GM19023 (cell line): Measurements from ENCODE around the gene CBLL1.

Experiments
- ATAC-seq: cut with Tn5 transposase; IDR thresholded peaks from one replicate; pipeline ENCODE4 v1.9.1; 2021; ENCODE audit warnings: mild to moderate bottlenecking, moderate library complexity; ENCODE audit not compliant: unreplicated experiment

The CBLL1 gene

GRCh38 chr7:107742678-107743566 lies 1.0 kb upstream of the CBLL1 start:
- peak; percentile 39 for ATAC-seq

GRCh38 chr7:107744345-107744750 lies 406 bp downstream of the CBLL1 start:
- ATAC-seq, result peak; percentile 37

- ATAC-seq, result no peak
Observed at GRCh38 chr7:107746006-107746405, 2.1 kb downstream of the CBLL1 start.

GRCh38 chr7:107751113-107751512 lies 7.2 kb downstream of the CBLL1 start:
- ATAC-seq, result no peak

GRCh38 chr7:107754642-107755041 lies 10.7 kb downstream of the CBLL1 start:
- ATAC-seq, result no peak

GRCh38 chr7:107758667-107759066 lies 14.7 kb downstream of the CBLL1 start:
- ATAC-seq, result no peak

- ATAC-seq, result no peak
Observed at GRCh38 chr7:107767391-107767790, 23.4 kb downstream of the CBLL1 start.

- no peak for ATAC-seq
Observed at GRCh38 chr7:107768263-107768662, 24.3 kb downstream of the CBLL1 start.

GRCh38 chr7:107773027-107773426 lies 29.1 kb downstream of the CBLL1 start:
- ATAC-seq, result no peak

- no peak for ATAC-seq
Observed at GRCh38 chr7:107777702-107778101, 33.8 kb downstream of the CBLL1 start.

GRCh38 chr7:107778283-107778682 lies 34.3 kb downstream of the CBLL1 start:
- no peak for ATAC-seq

GRCh38 chr7:107779647-107780099 lies 35.7 kb downstream of the CBLL1 start:
- ATAC-seq, result no peak

GRCh38 chr7:107782374-107782773 lies 38.4 kb downstream of the CBLL1 start:
- ATAC-seq, result no peak

GRCh38 chr7:107783648-107784047 lies 39.7 kb downstream of the CBLL1 start:
- ATAC-seq, result no peak

GRCh38 chr7:107785170-107785569 lies 41.2 kb downstream of the CBLL1 start:
- no peak for ATAC-seq

GRCh38 chr7:107785926-107786325 lies 42.0 kb downstream of the CBLL1 start:
- no peak for ATAC-seq

- ATAC-seq, result no peak
Observed at GRCh38 chr7:107788216-107788615, 44.3 kb downstream of the CBLL1 start.

GRCh38 chr7:107788662-107789061 lies 44.7 kb downstream of the CBLL1 start:
- ATAC-seq, result no peak

GRCh38 chr7:107789647-107790046 lies 45.7 kb downstream of the CBLL1 start:
- ATAC-seq, result no peak

- ATAC-seq, result no peak
Observed at GRCh38 chr7:107792364-107792763, 48.4 kb downstream of the CBLL1 start.

GRCh38 chr7:107799647-107800264 lies 55.8 kb downstream of the CBLL1 start:
- ATAC-seq, result no peak

GRCh38 chr7:107803009-107803610 lies 59.2 kb downstream of the CBLL1 start, which contains the start of gene SLC26A3:
TSS of gene SLC26A3 (minus strand) at chr7:107803223. CDS start at chr7:107794509, 8,714 bp downstream.
- no peak for ATAC-seq
